NCI-H1930 (cell line): ENCODE data around the gene IRF9.

Experiments
- DNase-seq, 2 experiments: peaks; one replicate each; lab custom pipeline; 2025; lab: John Stamatoyannopoulos, UW

The IRF9 gene, protein sequence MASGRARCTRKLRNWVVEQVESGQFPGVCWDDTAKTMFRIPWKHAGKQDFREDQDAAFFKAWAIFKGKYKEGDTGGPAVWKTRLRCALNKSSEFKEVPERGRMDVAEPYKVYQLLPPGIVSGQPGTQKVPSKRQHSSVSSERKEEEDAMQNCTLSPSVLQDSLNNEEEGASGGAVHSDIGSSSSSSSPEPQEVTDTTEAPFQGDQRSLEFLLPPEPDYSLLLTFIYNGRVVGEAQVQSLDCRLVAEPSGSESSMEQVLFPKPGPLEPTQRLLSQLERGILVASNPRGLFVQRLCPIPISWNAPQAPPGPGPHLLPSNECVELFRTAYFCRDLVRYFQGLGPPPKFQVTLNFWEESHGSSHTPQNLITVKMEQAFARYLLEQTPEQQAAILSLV

DNA sequence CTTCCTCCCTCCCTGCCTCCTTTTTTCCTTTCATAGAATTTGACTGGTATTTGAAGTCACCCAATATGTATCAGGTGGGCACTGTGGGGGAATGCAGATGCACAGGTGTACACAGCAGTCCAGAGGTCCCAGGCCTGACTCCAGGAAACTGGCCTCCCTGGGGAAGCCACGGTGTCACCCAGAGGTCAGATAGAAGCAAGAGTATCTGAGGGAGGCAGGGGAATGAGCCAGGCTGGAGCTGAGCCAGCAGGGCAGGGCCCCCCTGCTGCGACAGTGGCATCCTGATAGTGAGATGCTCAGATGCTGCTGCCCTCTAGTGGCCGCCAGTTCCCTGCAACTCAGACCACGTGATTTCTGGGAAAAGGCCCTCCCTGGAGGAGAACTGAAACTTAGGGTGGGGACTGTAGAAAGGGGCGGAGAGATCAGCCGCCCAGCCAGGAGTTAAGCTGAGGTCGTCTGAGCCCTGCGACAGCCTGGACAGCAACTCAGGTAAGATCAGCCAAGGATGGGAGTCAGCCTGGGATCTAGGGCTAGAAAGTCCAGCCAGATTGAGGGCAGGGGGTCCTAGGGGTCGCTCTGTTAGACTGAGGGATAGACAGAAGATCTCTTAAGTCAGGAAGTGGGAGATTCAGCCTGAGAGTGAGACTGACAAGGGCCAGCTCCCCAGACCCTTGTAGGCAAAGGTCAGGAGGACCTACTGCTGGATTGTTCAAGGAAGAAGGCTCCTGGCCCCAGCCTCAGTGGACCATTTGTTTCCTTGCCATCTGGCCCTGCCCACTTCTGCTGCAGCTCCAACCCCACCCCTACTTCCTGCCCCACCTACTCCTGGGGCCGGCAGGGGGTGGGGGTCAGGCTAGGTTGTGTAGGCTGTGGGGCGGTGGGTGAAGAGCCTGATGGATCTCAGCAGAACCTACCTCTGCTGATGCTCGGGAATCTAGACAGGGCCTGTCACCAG is at the start of gene IRF9:
Gene IRF9 (plus strand): TSS at position 416 of the 955 bp plus-strand sequence. CDS start 880 bp downstream, outside the sequence.
- DNase-seq: peak; percentile 58 to 74

GRCh38 chr14:24113379-24113800 is 47.7 kb upstream of the IRF9 start:
- no peak for DNase-seq

GRCh38 chr14:24113801-24114531 is 47.1 kb upstream of the IRF9 start:
- DNase-seq: peak; percentile 67 to 68

GRCh38 chr14:24114532-24115421 is 46.3 kb upstream of the IRF9 start, which contains the start of the genes DCAF11 and NRL:
DCAF11 (plus strand) TSS chr14:24114777; CDS start chr14:24115595, 818 bp downstream.
NRL (minus strand) TSS chr14:24114949; CDS start chr14:24082848, 32,101 bp downstream.
- DNase-seq: peak; percentile 98

DNA sequence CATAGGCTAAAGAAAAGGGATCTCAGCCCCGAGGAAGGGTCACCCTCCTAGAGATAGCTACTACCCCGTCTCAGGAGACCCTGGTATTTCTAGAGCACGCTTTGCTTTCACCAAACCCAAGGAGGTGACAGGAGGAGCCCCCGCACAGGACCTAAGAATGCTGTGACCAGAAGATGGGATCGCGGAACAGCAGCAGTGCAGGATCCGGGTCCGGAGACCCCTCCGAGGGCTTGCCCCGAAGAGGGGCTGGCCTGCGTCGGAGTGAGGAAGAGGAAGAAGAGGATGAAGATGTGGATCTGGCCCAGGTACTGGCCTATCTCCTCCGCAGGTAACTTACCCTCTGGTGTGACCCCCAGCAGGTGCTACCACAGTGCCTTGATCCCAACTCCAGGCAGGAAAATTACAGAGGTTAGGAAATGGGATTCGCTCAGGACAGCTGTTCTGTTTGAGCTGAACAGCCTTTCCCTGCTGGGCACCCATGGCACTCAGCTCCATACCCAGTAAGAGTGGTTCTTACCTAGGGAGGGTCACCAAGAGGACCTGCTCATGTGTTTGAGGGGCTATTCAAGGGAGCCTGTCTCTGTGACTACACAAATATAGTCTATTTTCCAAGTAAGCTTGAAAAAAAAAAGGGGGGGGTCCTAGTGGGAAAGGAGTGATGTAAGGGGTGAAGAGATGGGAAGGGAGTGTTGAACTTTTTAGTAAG is 45.5 kb upstream of the IRF9 start:
- DNase-seq: no peak

DNA sequence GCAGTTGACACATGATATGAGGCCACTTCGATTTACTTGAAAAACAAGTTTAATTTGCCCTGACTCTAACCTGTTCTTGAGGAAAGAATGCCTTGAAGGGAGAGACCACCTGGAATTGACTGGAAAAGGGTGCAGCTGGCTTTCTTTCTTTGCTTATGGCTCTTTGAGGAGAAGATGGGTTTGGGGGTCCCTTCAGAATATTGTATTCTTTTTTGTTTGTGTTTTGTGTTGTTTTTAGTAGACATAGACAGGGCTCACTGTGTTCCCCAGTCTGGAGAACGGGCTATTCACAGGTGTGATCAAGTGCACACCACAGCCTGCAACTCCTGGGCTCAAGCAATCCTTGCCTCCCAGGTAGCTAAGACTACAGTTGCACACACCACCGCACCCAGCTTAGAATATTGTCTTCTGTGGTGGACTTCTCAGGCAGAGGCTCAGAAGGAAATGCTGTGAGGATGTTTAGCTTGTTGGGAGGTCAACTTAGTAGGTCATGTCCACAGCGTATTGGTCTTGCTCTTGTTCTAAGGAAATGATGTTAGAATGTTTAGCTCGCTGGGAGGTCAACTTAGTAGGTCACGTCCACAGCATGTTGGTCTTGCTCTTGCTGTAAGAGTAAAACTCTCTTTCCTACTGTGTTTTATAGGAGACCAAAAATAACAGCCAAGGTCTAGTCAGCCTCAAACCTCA is 44.8 kb upstream of the IRF9 start:
- no peak for DNase-seq

- DNase-seq: no peak
Measured at GRCh38 chr14:24117179-24117578, 43.9 kb upstream of the IRF9 start.

DNA sequence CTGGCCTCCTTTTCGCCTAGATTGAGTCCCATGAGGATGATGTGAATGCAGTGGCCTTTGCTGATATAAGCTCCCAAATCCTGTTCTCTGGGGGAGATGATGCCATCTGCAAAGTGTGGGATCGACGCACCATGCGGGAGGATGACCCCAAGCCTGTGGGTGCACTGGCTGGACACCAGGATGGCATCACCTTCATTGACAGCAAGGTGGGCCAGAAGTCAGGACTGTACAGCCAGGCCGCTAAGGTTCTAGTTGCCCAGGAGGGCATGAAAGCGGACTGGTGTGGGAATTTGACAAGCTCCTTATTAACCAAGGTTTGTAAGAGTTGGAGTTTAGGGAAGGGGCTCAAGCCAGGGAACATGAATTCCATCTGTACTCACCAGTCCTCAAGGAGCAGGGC is 41.4 kb upstream of the IRF9 start:
- DNase-seq: no peak

- no peak for DNase-seq
Measured at GRCh38 chr14:24121210-24121609, 39.9 kb upstream of the IRF9 start.

DNA sequence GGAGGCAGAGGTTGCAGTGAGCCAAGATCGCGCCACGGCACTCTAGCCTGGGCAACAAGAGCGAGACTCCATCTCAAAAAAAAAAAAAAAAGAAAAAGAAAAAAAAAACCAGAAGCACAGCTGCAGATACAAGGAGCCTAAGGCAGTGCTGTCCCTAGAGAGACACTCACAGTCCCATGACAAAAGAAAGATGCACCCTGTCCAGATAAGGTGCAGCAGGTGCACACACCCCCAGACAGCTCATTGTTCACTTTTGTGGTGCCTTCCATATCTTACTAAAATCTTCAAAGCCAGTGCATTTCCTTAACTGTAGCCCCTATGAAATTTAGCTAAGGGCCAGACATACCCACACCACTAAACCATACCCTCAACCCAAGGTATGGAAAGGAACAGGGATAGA is 38.6 kb upstream of the IRF9 start:
- DNase-seq: no peak

- DNase-seq: no peak
Measured at GRCh38 chr14:24122898-24123297, 38.2 kb upstream of the IRF9 start.

GRCh38 chr14:24123424-24124417 is 37.3 kb upstream of the IRF9 start:
- DNase-seq: no peak

DNA sequence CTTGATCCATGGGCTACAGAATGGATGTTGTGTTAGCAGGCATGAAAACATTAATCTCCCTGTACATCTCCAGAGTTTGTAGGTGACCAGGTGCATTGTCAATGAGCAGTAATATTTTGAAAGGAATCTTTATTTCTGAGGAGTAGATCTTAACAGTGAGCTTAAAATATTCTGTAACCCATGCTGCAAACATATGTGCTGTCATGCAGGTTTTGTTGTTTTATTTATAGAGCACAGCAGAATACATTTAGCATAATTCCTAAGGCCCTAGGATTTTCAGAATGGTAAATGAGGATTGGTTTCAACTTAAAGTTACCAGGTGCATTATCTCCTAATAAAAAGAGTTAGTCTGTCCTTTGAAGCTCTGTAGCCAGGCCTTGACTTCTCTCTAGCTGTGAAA is 34.1 kb upstream of the IRF9 start:
- no peak for DNase-seq

- DNase-seq: no peak
Measured at GRCh38 chr14:24127673-24128072, 33.4 kb upstream of the IRF9 start.

GRCh38 chr14:24129410-24129998 is 31.6 kb upstream of the IRF9 start:
- no peak for DNase-seq

GRCh38 chr14:24130380-24130716 is 30.7 kb upstream of the IRF9 start, which contains the start of gene FITM1:
FITM1 (plus strand) TSS chr14:24130659; CDS start chr14:24131564, 905 bp downstream.
- no peak for DNase-seq

DNA sequence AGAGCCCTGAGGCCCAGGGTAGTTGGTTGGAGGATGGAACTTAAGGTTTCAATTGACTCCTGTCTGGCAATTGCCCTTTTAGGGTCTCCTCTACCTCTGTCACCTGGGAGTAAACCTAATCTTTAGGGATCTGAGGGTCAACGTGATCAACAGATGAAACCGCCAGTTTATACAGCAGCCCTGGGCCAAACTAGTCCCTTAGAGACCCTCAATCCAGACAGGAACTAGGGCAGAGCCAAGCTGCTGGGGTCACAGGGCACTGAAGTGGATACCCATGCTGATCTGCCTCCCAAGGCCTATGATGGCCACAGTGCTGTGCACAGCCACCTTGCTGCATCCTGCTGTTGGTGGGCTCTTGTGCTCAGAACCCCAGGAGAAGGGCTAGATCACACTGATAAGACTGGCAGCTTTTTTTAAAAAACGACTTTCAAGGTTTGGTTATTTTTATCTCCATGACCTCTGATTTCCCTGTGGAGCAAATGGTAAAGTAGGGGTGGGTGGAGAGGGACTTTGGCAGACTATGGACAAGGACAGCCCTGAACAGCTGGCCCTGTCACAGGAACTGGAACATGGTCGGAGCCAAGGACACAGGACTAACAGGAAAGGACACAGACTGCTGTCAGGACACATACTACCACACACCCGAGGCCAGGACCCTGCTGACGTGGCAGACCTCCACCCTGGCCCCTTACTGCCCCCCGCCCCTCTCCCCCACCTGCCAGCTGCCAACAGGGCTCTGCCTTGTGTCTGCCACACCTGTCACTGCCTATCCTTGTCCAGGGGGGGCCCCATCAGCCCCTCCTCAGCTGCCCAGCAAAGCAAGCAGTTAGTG is 30.1 kb upstream of the IRF9 start:
- DNase-seq: no peak
